Stomach smooth muscle (tissue), 2 donors: ENCODE data around the gene ZCCHC14.
"Not testable (repeated sequence)": the region's sequence is repeated elsewhere in the genome, so short reads cannot be mapped to it uniquely, and the experiment has no call there.

Source experiments
- H3K27ac ChIP-seq: one replicate; pipeline ENCODE4 v1.7.0; 2013; ENCODE audit warnings: mild to moderate bottlenecking, low read length, inconsistent platforms
- H3K27me3 ChIP-seq, 2 donors: one replicate each; pipeline ENCODE4 v1.7.0; 2013; ENCODE audit warnings: low read length in 2 of 2; ENCODE audit not compliant: insufficient read depth in 2 of 2, control insufficient read depth in 1 of 2
- H3K36me3 ChIP-seq, 2 donors: one replicate each; pipeline ENCODE4 v1.7.0; 2013; ENCODE audit warnings: low read length in 2 of 2; ENCODE audit not compliant: control insufficient read depth in 2 of 2, insufficient read depth in 2 of 2
- H3K4me1 ChIP-seq: one replicate; pipeline ENCODE4 v1.7.0; 2013; ENCODE audit warnings: low read length; ENCODE audit not compliant: control insufficient read depth, insufficient read depth
- H3K4me3 ChIP-seq, 2 donors: one replicate each; pipeline ENCODE4 v1.7.0; 2013; ENCODE audit warnings: low read length in 2 of 2
- H3K9ac ChIP-seq, 2 donors: one replicate each; pipeline ENCODE4 v1.7.0; 2013; ENCODE audit warnings: low read length in 2 of 2, mild to moderate bottlenecking in 1 of 2
- H3K9me3 ChIP-seq, 2 donors: one replicate each; pipeline ENCODE4 v1.7.0; 2013; ENCODE audit warnings: low read length in 2 of 2; ENCODE audit not compliant: control insufficient read depth in 2 of 2
- donor health status: healthy.
- donor health status: Pancreatic carcinoma.

ZCCHC14 gene

GRCh38 chr16:87497023-87497766 lies 4.4 kb upstream of the ZCCHC14 start:
- not testable (repeated sequence) for H3K36me3 ChIP-seq, H3K4me1 ChIP-seq, H3K9ac ChIP-seq, H3K9me3 ChIP-seq, H3K4me3 ChIP-seq, H3K27ac ChIP-seq, H3K27me3 ChIP-seq

GRCh38 chr16:87496447-87496801 lies 3.6 kb upstream of the ZCCHC14 start:
- peaks cover 10% of the 10 kb centered on the region for H3K4me1 ChIP-seq
- H3K9me3 ChIP-seq, result no peaks in the 10 kb centered on the region
- H3K27me3 ChIP-seq, result no peaks in the 10 kb centered on the region
- no peak overlapping the region for H3K4me3 ChIP-seq
- no peak overlapping the region for H3K9ac ChIP-seq
- H3K27ac ChIP-seq, result no peak overlapping the region
- H3K36me3 ChIP-seq, result no peaks in the 10 kb centered on the region

GRCh38 chr16:87495578-87496446 lies 3.0 kb upstream of the ZCCHC14 start:
- Histone ChIP-seq H3K4me1 (peaks cover 16% of the 10 kb centered on the region), H3K27me3 (no peaks in the 10 kb centered on the region), H3K27ac (no peak overlapping the region), H3K9ac (no peak overlapping the region), H3K9me3 (no peaks in the 10 kb centered on the region), H3K4me3 (no peak overlapping the region), H3K36me3 (no peaks in the 10 kb centered on the region)

GRCh38 chr16:87493608-87494280 lies 920 bp upstream of the ZCCHC14 start:
- H3K27ac ChIP-seq, result no peak overlapping the region

GRCh38 chr16:87492291-87492630 lies 563 bp downstream of the ZCCHC14 start:
- Histone ChIP-seq H3K27me3 (no peaks in the 10 kb centered on the region), H3K9me3 (no peaks in the 10 kb centered on the region), H3K9ac (no peak overlapping the region), H3K4me3 (peak overlapping the region in 1 of 2 donors; percentile 71), H3K4me1 (peaks cover 37% of the 10 kb centered on the region), H3K27ac (no peak overlapping the region), H3K36me3 (no peaks in the 10 kb centered on the region)

More at GRCh38 chr16:87493608-87494280, 920 bp upstream of the ZCCHC14 start:
- H3K27me3 ChIP-seq, result no peaks in the 10 kb centered on the region
- no peaks in the 10 kb centered on the region for H3K9me3 ChIP-seq
- H3K36me3 ChIP-seq, result no peaks in the 10 kb centered on the region
- H3K4me1 ChIP-seq, result peaks cover 30% of the 10 kb centered on the region
- H3K4me3 ChIP-seq, result peak overlapping the region; percentile 46 to 71
- no peak overlapping the region for H3K9ac ChIP-seq

GRCh38 chr16:87491522-87492290 lies 1.1 kb downstream of the ZCCHC14 start:
- no peak overlapping the region for H3K27ac ChIP-seq
- H3K9me3 ChIP-seq, result no peaks in the 10 kb centered on the region
- peaks cover 41% of the 10 kb centered on the region for H3K4me1 ChIP-seq
- H3K4me3 ChIP-seq, result peak overlapping the region; percentile 68 to 77
- peak overlapping the region; percentile 48 to 51 for H3K9ac ChIP-seq
- H3K27me3 ChIP-seq, result no peaks in the 10 kb centered on the region
- no peaks in the 10 kb centered on the region for H3K36me3 ChIP-seq

GRCh38 chr16:87490799-87491521 lies 1.9 kb downstream of the ZCCHC14 start:
- Histone ChIP-seq H3K4me1 (peaks cover 47% of the 10 kb centered on the region), H3K9ac (peak overlapping the region; percentile 48 to 55), H3K4me3 (peak overlapping the region; percentile 68 to 77)
- H3K27me3 ChIP-seq, H3K9me3 ChIP-seq, H3K27ac ChIP-seq, H3K36me3 ChIP-seq: not testable (repeated sequence)

- peak overlapping the region; percentile 37 to 55 for H3K9ac ChIP-seq
- H3K4me3 ChIP-seq, result peak overlapping the region; percentile 68 to 77
- H3K27me3 ChIP-seq, result no peaks in the 10 kb centered on the region
- H3K36me3 ChIP-seq, result no peaks in the 10 kb centered on the region
- no peak overlapping the region for H3K27ac ChIP-seq
- peaks cover 47% of the 10 kb centered on the region for H3K4me1 ChIP-seq
- H3K9me3 ChIP-seq, result no peaks in the 10 kb centered on the region
Observed at GRCh38 chr16:87490096-87490798, 2.6 kb downstream of the ZCCHC14 start.

- Histone ChIP-seq H3K4me1 (peaks cover 50% of the 10 kb centered on the region), H3K9ac (no peak overlapping the region), H3K4me3 (peak overlapping the region; percentile 68 to 77), H3K9me3 (no peaks in the 10 kb centered on the region), H3K27ac (no peak overlapping the region), H3K27me3 (no peaks in the 10 kb centered on the region), H3K36me3 (no peaks in the 10 kb centered on the region)
Observed at GRCh38 chr16:87489434-87490045, 3.3 kb downstream of the ZCCHC14 start.
